HEK293 (cell line): Measurements from ENCODE around the gene UFC1.

Experiments used
- CTCF ChIA-PET: fragments of 350-600 bp; formaldehyde crosslinking; extraction: SDS; loops from one replicate; lab custom pipeline; 2021; ENCODE audit warnings: antibody characterized with exemption; lab: Yijun Ruan, JAX
- POLR2A ChIA-PET: fragments of 300-600 bp; formaldehyde crosslinking; extraction: SDS; loops from one replicate; lab custom pipeline; 2020; ENCODE audit warnings: antibody characterized with exemption, inconsistent platforms; lab: Yijun Ruan, JAX
- H3K27ac ChIP-seq: fragments of 200-500 bp; sonication (Bioruptor generic); 2 replicates; pipeline ENCODE4 v1.5.1; 2014; ENCODE audit warnings: low read depth, low read length, control low read depth, inconsistent platforms; ENCODE audit errors: extremely low read depth
- H3K36me3 ChIP-seq, 2 experiments: fragments of 200-500 bp in 1 of 2; sonication (Bioruptor generic) in 1 of 2; 1 replicate in 1 of 2; 2 replicates in 1 of 2; pipeline ENCODE4 v1.5.1; 2014 to 2017; ENCODE audit warnings: inconsistent platforms in 2 of 2, low read length in 2 of 2; ENCODE audit not compliant: control insufficient read depth in 2 of 2, insufficient read depth in 1 of 2
- H3K4me1 ChIP-seq: fragments of 200-500 bp; sonication (Bioruptor generic); 2 replicates; pipeline ENCODE4 v1.5.1; 2014; ENCODE audit warnings: mild to moderate bottlenecking, low read length, inconsistent platforms; ENCODE audit not compliant: control insufficient read depth, insufficient read depth
- H3K4me3 ChIP-seq: 2 replicates; pipeline ENCODE4 v1.5.1; 2011; ENCODE audit warnings: low read depth, mild to moderate bottlenecking, control low read depth, low read length, moderate library complexity
- H3K9me3 ChIP-seq: fragments of 200-500 bp; sonication (Bioruptor generic); 2 replicates; pipeline ENCODE4 v1.5.1; 2014; ENCODE audit warnings: low read depth, low read length, inconsistent platforms; ENCODE audit not compliant: control insufficient read depth, insufficient read depth
- HOXD13 ChIP-seq: sonication (generic); formaldehyde crosslinking; IDR thresholded peaks from 2 replicates; pipeline ENCODE4 v1.8.0; 2022; ENCODE audit warnings: missing genetic modification reagents, borderline replicate concordance
- KLF7 ChIP-seq: fragments of 450-650 bp; formaldehyde crosslinking; IDR thresholded peaks from 2 replicates; pipeline ENCODE4 v1.5.1; 2016; ENCODE audit warnings: missing biosample characterization, missing genetic modification characterization, borderline replicate concordance
- MYNN ChIP-seq: fragments of 450-650 bp; formaldehyde crosslinking; IDR thresholded peaks from 2 replicates; pipeline ENCODE4 v1.5.1; 2016; ENCODE audit warnings: missing biosample characterization, missing genetic modification characterization, borderline replicate concordance
- ZIC2 ChIP-seq: fragments of 450-650 bp; formaldehyde crosslinking; IDR thresholded peaks from 2 replicates; pipeline ENCODE4 v1.5.1; 2016; ENCODE audit warnings: missing biosample characterization, missing genetic modification characterization
- ZNF140 ChIP-seq: fragments of 450-650 bp; formaldehyde crosslinking; IDR thresholded peaks from 2 replicates; pipeline ENCODE4 v1.5.1; 2016; ENCODE audit warnings: missing biosample characterization, missing genetic modification characterization
- ZNF19 ChIP-seq: fragments of 450-650 bp; formaldehyde crosslinking; IDR thresholded peaks from 2 replicates; pipeline ENCODE4; 2016; ENCODE audit warnings: missing biosample characterization, missing genetic modification characterization, low read depth
- ZNF221 ChIP-seq: fragments of 450-650 bp; formaldehyde crosslinking; IDR thresholded peaks from 2 replicates; pipeline ENCODE4 v1.5.1; 2017; ENCODE audit warnings: missing biosample characterization, missing genetic modification characterization, borderline replicate concordance
- ZNF302 ChIP-seq: fragments of 450-650 bp; formaldehyde crosslinking; IDR thresholded peaks from 2 replicates; pipeline ENCODE4 v1.5.1; 2016; ENCODE audit warnings: missing biosample characterization, missing genetic modification characterization, low read depth
- ZNF473 ChIP-seq: fragments of 450-650 bp; formaldehyde crosslinking; IDR thresholded peaks from 2 replicates; pipeline ENCODE4 v1.5.1; 2017; ENCODE audit warnings: missing biosample characterization, missing genetic modification characterization
- ZNF530 ChIP-seq: fragments of 450-650 bp; formaldehyde crosslinking; IDR thresholded peaks from 2 replicates; pipeline ENCODE4 v1.5.1; 2016; ENCODE audit warnings: low read depth, missing biosample characterization, missing genetic modification characterization
- ZNF544 ChIP-seq: fragments of 450-650 bp; formaldehyde crosslinking; IDR thresholded peaks from 2 replicates; pipeline ENCODE4 v1.5.0; 2017; ENCODE audit warnings: missing biosample characterization, missing genetic modification characterization
- ZNF555 ChIP-seq: fragments of 450-650 bp; formaldehyde crosslinking; conservative IDR thresholded peaks from 2 replicates; pipeline ENCODE4 v1.5.1; 2017; ENCODE audit warnings: missing biosample characterization, mild to moderate bottlenecking, missing genetic modification characterization, inconsistent platforms
- ZNF600 ChIP-seq: fragments of 450-650 bp; formaldehyde crosslinking; IDR thresholded peaks from 2 replicates; pipeline ENCODE4 v1.5.1; 2016; ENCODE audit warnings: missing biosample characterization, missing genetic modification characterization
- TF ChIP-seq, protein P1 (sequence below): fragments of 450-650 bp; formaldehyde crosslinking; optimal IDR thresholded peaks from 2 replicates; pipeline ENCODE3; 2016; ENCODE audit warnings: missing biosample characterization, mild to moderate bottlenecking, missing genetic modification characterization
- TF ChIP-seq, protein P2 (sequence below): fragments of 450-650 bp; formaldehyde crosslinking; IDR thresholded peaks from 2 replicates; pipeline ENCODE4 v1.5.1; 2016; ENCODE audit warnings: missing biosample characterization, missing genetic modification characterization
- TF ChIP-seq, protein P3 (sequence below): fragments of 450-650 bp; formaldehyde crosslinking; IDR thresholded peaks from 2 replicates; pipeline ENCODE4; 2016; ENCODE audit warnings: missing biosample characterization, missing genetic modification characterization
- TF ChIP-seq, protein P4 (sequence below): IDR thresholded peaks from 2 replicates; pipeline ENCODE4 v1.6.1; 2011; ENCODE audit warnings: mild to moderate bottlenecking, low read depth, low read length, borderline replicate concordance
- TF ChIP-seq, protein P5 (sequence below): fragments of 450-650 bp; formaldehyde crosslinking; IDR thresholded peaks from 2 replicates; pipeline ENCODE4 v1.5.1; 2016; ENCODE audit warnings: missing biosample characterization, missing genetic modification characterization
- TF ChIP-seq, protein P6 (sequence below): fragments of 450-650 bp; formaldehyde crosslinking; IDR thresholded peaks from 2 replicates; pipeline ENCODE4 v1.5.1; 2016; ENCODE audit warnings: missing biosample characterization, missing genetic modification characterization
- TF ChIP-seq, protein P7 (sequence below): fragments of 450-650 bp; formaldehyde crosslinking; IDR thresholded peaks from 2 replicates; pipeline ENCODE4 v1.5.1; 2017; ENCODE audit warnings: missing biosample characterization, mild to moderate bottlenecking, missing genetic modification characterization, moderate library complexity

Gene UFC1

DNA sequence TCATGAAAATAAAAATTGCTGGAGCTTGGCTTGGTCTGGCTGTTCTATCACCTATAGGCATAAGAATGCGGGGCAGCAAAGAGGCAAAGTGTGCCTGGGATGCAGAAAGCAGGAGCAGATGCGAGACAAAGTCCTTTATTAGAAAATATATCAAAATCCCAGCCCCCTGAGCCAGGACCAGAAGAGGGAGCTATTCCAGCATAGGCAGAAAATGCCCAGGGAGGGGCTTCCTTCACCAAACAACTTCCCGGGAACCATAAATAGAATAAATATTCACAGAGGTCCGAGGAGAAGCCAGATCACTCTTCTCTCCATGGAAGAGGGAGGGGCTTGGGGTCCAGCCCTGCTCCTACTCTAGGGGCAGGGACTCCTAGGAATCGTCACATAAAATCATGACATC is 17.4 kb downstream of the UFC1 start:
- H3K4me3 ChIP-seq: no peak overlapping the region
- H3K36me3 ChIP-seq: peaks cover 16 to 82% of the 10 kb centered on the region in 2 experiments; a peak in 2 of 3 replicates
- no peak overlapping the region for H3K27ac ChIP-seq
- TF ChIP-seq, protein P1, sequence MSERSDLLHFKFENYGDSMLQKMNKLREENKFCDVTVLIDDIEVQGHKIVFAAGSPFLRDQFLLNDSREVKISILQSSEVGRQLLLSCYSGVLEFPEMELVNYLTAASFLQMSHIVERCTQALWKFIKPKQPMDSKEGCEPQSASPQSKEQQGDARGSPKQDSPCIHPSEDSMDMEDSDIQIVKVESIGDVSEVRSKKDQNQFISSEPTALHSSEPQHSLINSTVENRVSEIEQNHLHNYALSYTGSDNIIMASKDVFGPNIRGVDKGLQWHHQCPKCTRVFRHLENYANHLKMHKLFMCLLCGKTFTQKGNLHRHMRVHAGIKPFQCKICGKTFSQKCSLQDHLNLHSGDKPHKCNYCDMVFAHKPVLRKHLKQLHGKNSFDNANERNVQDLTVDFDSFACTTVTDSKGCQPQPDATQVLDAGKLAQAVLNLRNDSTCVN (tag by site-specific recombination): no peak
- TF ChIP-seq, protein P2, sequence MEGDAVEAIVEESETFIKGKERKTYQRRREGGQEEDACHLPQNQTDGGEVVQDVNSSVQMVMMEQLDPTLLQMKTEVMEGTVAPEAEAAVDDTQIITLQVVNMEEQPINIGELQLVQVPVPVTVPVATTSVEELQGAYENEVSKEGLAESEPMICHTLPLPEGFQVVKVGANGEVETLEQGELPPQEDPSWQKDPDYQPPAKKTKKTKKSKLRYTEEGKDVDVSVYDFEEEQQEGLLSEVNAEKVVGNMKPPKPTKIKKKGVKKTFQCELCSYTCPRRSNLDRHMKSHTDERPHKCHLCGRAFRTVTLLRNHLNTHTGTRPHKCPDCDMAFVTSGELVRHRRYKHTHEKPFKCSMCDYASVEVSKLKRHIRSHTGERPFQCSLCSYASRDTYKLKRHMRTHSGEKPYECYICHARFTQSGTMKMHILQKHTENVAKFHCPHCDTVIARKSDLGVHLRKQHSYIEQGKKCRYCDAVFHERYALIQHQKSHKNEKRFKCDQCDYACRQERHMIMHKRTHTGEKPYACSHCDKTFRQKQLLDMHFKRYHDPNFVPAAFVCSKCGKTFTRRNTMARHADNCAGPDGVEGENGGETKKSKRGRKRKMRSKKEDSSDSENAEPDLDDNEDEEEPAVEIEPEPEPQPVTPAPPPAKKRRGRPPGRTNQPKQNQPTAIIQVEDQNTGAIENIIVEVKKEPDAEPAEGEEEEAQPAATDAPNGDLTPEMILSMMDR: 0 out of 2 replicates have a peak, but pooled peaks have one; percentile 8
- H3K4me1 ChIP-seq: no peaks in the 10 kb centered on the region
- CTCF ChIA-PET: interaction anchor here (0.6 to 1.0 kb wide), 4 partner anchors 10 to 66 kb away, joined by 3 to 4 read pairs (median 4); no protein-coding TSS in a partner anchor
- no peaks in the 10 kb centered on the region for H3K9me3 ChIP-seq
- POLR2A ChIA-PET: interaction anchor here (1.0 kb wide), 1 partner anchor 9 kb away, joined by 3 read pairs; no protein-coding TSS in a partner anchor

DNA sequence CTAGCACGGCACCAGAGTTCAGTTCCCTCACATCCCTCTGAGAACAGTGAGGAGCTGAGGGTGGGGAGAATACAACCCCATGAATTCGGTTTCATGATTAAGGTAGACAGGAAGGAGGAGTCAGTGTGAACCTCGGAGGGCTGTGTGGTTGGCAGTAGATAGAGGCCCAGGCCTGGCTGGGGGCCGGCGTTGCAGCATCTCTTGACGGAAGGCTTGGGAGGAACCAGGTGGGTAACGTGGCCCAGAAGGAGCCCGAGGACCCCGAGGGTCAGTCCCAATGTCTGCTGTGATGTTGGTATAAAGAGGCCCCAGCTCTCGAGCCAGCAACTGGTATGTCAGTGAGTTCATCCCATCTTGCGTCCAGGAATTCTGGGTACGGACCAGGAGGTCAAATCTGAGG is 17.9 kb downstream of the UFC1 start:
- TF ChIP-seq ZNF600 (tag by site-specific recombination) (no peak), ZIC2 (tag by site-specific recombination) (no peak), ZNF140 (tag by site-specific recombination) (no peak), MYNN (tag by site-specific recombination) (no peak), ZNF544 (tag by site-specific recombination) (no peak), ZNF530 (tag by site-specific recombination) (no peak), HOXD13 (CRISPR knock-in tag) (no peak), ZNF19 (no peak), ZNF302 (no peak), ZNF221 (tag by site-specific recombination) (no peak), ZNF555 (tag by site-specific recombination) (no peak), ZNF473 (no peak), KLF7 (tag by site-specific recombination) (no peak)
- TF ChIP-seq, protein P3, sequence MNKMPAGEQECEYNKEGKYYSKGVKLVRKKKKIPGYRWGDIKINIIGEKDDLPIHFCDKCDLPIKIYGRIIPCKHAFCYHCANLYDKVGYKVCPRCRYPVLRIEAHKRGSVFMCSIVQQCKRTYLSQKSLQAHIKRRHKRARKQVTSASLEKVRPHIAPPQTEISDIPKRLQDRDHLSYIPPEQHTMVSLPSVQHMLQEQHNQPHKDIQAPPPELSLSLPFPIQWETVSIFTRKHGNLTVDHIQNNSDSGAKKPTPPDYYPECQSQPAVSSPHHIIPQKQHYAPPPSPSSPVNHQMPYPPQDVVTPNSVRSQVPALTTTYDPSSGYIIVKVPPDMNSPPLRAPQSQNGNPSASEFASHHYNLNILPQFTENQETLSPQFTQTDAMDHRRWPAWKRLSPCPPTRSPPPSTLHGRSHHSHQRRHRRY (tag by site-specific recombination): no peak
- TF ChIP-seq, protein P4, sequence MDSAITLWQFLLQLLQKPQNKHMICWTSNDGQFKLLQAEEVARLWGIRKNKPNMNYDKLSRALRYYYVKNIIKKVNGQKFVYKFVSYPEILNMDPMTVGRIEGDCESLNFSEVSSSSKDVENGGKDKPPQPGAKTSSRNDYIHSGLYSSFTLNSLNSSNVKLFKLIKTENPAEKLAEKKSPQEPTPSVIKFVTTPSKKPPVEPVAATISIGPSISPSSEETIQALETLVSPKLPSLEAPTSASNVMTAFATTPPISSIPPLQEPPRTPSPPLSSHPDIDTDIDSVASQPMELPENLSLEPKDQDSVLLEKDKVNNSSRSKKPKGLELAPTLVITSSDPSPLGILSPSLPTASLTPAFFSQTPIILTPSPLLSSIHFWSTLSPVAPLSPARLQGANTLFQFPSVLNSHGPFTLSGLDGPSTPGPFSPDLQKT: no peak
- TF ChIP-seq, protein P5, sequence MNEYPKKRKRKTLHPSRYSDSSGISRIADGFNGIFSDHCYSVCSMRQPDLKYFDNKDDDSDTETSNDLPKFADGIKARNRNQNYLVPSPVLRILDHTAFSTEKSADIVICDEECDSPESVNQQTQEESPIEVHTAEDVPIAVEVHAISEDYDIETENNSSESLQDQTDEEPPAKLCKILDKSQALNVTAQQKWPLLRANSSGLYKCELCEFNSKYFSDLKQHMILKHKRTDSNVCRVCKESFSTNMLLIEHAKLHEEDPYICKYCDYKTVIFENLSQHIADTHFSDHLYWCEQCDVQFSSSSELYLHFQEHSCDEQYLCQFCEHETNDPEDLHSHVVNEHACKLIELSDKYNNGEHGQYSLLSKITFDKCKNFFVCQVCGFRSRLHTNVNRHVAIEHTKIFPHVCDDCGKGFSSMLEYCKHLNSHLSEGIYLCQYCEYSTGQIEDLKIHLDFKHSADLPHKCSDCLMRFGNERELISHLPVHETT (tag by site-specific recombination): no peak
- TF ChIP-seq, protein P6, sequence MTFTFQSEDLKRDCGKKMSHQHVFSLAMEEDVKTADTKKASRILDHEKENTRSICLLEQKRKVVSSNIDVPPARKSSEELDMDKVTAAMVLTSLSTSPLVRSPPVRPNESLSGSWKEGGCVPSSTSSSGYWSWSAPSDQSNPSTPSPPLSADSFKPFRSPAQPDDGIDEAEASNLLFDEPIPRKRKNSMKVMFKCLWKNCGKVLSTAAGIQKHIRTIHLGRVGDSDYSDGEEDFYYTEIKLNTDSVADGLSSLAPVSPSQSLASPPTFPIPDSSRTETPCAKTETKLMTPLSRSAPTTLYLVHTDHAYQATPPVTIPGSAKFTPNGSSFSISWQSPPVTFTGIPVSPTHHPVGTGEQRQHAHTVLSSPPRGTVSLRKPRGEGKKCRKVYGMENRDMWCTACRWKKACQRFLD (tag by site-specific recombination): no peak
- TF ChIP-seq, protein P7, sequence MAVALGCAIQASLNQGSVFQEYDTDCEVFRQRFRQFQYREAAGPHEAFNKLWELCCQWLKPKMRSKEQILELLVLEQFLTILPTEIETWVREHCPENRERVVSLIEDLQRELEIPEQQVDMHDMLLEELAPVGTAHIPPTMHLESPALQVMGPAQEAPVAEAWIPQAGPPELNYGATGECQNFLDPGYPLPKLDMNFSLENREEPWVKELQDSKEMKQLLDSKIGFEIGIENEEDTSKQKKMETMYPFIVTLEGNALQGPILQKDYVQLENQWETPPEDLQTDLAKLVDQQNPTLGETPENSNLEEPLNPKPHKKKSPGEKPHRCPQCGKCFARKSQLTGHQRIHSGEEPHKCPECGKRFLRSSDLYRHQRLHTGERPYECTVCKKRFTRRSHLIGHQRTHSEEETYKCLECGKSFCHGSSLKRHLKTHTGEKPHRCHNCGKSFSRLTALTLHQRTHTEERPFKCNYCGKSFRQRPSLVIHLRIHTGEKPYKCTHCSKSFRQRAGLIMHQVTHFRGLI (tag by site-specific recombination): no peak
- ChIA-PET POLR2A (interaction anchor here (1.0 kb wide), 1 partner anchor 10 kb away, joined by 3 read pairs; no protein-coding TSS in a partner anchor), CTCF (interaction anchor here (0.6 to 1.0 kb wide), 5 partner anchors 9 to 142 kb away, joined by 3 to 4 read pairs (median 3); no protein-coding TSS in a partner anchor)
- H3K36me3 ChIP-seq: peaks cover 16 to 82% of the 10 kb centered on the region in 2 experiments; a peak in 2 of 3 replicates
- no peak overlapping the region for H3K27ac ChIP-seq
- no peaks in the 10 kb centered on the region for H3K4me1 ChIP-seq
- H3K9me3 ChIP-seq: no peaks in the 10 kb centered on the region
- H3K4me3 ChIP-seq: no peak overlapping the region
